Endothelial cell of hepatic sinusoid (primary cell): ENCODE measurements around the gene FBXL14.

Source experiments
- in situ Hi-C: cut with HindIII; loops from 2 replicates; pipeline ENCODE4 v1.10.0; 2017; ENCODE audit warnings: low sequenced_read_pairs

FBXL14 gene

GRCh38 chr12:1519642-1520041 lies 74.7 kb downstream of the FBXL14 start:
- in situ Hi-C loops: no loop called here

GRCh38 chr12:1518591-1519516 lies 75.5 kb downstream of the FBXL14 start:
- in situ Hi-C loops: no loop called here

GRCh38 chr12:1517734-1518525 lies 76.5 kb downstream of the FBXL14 start:
- in situ Hi-C loops: no loop called here

DNA sequence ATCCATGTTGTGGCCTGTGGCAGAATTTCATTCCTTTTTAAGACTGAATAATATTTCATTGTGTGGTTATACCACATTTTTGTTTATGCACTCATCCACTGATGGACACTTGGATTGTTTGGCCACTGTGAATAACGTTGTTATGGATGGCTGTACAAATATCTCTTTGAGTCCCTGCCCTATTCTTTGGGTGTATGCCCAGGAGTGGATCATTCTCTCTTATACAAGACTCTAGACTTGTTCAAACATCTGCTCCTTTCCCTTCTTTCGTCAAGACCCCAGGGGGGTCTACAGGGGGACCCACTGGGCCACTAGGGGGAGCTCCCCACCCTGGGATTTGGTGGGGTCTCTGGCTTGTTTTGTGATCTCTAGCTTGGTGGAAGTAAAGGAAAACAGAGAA lies 77.4 kb downstream of the FBXL14 start:
- in situ Hi-C loops: no loop called here
